Measurements from ENCODE around the gene NDUFC1. TPM values are rescaled to one million over a fixed set of nuclear protein-coding genes. Genes with fewer than 3 reads are reported as not detected.

The NDUFC1 gene
- total RNA-seq, 1 experiment from 2014 or later: 61.7 TPM

DNA sequence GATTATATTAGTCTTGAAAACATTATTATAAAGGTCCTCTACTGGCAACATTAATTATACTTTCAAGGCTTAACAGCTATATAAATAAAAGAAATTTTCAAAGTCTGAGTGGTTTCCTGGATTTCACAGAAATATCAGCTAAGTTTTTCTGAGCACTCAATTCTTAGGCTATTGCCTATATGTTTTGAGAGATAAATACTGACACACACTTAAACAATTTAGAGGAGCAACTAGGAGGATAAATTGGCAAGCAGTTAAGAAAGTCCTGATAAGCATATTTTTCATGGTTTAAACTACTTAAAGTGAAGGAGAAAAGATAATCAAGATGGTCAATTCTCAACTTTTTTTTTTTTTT is 19.6 kb downstream of the NDUFC1 start (continued):
- TF ChIP-seq, protein P1, sequence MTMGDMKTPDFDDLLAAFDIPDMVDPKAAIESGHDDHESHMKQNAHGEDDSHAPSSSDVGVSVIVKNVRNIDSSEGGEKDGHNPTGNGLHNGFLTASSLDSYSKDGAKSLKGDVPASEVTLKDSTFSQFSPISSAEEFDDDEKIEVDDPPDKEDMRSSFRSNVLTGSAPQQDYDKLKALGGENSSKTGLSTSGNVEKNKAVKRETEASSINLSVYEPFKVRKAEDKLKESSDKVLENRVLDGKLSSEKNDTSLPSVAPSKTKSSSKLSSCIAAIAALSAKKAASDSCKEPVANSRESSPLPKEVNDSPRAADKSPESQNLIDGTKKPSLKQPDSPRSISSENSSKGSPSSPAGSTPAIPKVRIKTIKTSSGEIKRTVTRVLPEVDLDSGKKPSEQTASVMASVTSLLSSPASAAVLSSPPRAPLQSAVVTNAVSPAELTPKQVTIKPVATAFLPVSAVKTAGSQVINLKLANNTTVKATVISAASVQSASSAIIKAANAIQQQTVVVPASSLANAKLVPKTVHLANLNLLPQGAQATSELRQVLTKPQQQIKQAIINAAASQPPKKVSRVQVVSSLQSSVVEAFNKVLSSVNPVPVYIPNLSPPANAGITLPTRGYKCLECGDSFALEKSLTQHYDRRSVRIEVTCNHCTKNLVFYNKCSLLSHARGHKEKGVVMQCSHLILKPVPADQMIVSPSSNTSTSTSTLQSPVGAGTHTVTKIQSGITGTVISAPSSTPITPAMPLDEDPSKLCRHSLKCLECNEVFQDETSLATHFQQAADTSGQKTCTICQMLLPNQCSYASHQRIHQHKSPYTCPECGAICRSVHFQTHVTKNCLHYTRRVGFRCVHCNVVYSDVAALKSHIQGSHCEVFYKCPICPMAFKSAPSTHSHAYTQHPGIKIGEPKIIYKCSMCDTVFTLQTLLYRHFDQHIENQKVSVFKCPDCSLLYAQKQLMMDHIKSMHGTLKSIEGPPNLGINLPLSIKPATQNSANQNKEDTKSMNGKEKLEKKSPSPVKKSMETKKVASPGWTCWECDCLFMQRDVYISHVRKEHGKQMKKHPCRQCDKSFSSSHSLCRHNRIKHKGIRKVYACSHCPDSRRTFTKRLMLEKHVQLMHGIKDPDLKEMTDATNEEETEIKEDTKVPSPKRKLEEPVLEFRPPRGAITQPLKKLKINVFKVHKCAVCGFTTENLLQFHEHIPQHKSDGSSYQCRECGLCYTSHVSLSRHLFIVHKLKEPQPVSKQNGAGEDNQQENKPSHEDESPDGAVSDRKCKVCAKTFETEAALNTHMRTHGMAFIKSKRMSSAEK (CRISPR knock-in tag; IDR thresholded peaks at IDR 0.05; ENCODE audit: borderline replicate concordance): no peak
- TF ChIP-seq, protein P2, sequence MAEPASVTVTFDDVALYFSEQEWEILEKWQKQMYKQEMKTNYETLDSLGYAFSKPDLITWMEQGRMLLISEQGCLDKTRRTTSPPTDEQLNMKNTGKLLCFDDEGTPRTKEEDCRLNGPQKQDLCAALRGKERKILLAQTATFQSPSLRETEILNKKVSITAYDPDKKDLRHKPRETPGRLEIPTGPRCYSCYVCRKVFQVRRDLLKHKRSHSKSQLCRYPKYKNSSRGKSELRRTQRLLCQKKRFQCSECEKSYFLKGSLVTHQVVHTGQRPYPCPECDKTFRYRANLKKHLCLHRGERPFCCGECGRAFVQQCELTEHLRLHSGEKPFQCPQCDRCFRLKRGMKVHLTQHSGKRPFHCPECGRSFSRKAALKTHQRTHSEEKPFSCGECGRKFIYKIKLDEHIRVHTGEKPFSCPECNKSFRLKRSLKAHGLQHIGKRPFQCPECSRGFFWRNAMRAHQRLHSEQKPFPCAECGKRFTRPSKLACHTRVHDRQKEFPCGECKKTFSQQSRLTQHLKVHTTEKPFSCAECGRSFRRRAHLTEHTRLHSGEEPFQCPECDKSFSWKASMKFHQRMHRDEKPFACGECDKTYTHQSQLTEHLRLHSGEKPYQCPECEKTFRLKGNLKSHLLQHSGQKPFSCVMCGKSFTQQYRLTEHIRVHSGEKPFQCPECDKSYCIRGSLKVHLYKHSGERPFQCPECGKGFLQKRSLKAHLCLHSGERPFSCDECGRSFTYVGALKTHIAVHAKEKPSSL (CRISPR knock-in tag; conservative IDR thresholded peaks at IDR 0.05): no peak
- TF ChIP-seq ZNF121 (CRISPR knock-in tag; IDR thresholded peaks at IDR 0.05) (no peak), SP1 (CRISPR knock-in tag; conservative IDR thresholded peaks at IDR 0.05) (no peak), STAT6 (CRISPR knock-in tag; conservative IDR thresholded peaks at IDR 0.05; ENCODE audit: low read depth) (no peak)

- no peak overlapping the region for H3K4me3 Mint-ChIP-seq
- ChIA-PET POLR2A (interaction anchor here (0.7 kb wide), 1 partner anchor 1013 kb away, joined by 3 read pairs; no protein-coding TSS in a partner anchor), CTCF (interaction anchor here (0.6 to 1.4 kb wide), 3 partner anchors 19 to 297 kb away, joined by 3 to 10 read pairs (median 5); partner anchors contain the start of gene NAA15)
- H3K27me3 Mint-ChIP-seq (ENCODE audit: low read depth): peaks cover 44% of the 10 kb centered on the region
- H3K27ac Mint-ChIP-seq: no peak overlapping the region
- ATAC-seq (no peak), DNase-seq (ENCODE audit: low spot score) (no peak)
- H3K36me3 Mint-ChIP-seq: peaks cover 14% of the 10 kb centered on the region
- H3K9me3 Mint-ChIP-seq: peaks cover 17% of the 10 kb centered on the region
- H3K4me1 Mint-ChIP-seq: peaks cover 18% of the 10 kb centered on the region
- TF ChIP-seq TP53 (CRISPR knock-in tag; IDR thresholded peaks at IDR 0.05) (no peak), RORB (CRISPR knock-in tag; IDR thresholded peaks at IDR 0.05) (no peak), ZNF263 (CRISPR knock-in tag; IDR thresholded peaks at IDR 0.05; ENCODE audit: low read depth) (no peak), NFE2L1 (CRISPR knock-in tag; IDR thresholded peaks at IDR 0.05) (no peak), TEAD4 (CRISPR knock-in tag; IDR thresholded peaks at IDR 0.05) (no peak), ZNF396 (CRISPR knock-in tag; IDR thresholded peaks at IDR 0.05; ENCODE audit: borderline replicate concordance) (no peak), TEAD1 (CRISPR knock-in tag; IDR thresholded peaks at IDR 0.05) (no peak), FOXJ3 (CRISPR knock-in tag; IDR thresholded peaks at IDR 0.05; ENCODE audit: borderline replicate concordance) (no peak), E2F4 (CRISPR knock-in tag; IDR thresholded peaks at IDR 0.05; ENCODE audit: borderline replicate concordance, low read depth) (no peak), GTF2I (CRISPR knock-in tag; conservative IDR thresholded peaks at IDR 0.05) (no peak), OVOL2 (CRISPR knock-in tag; IDR thresholded peaks at IDR 0.05; ENCODE audit: borderline replicate concordance) (no peak)
- TF ChIP-seq, protein P3, sequence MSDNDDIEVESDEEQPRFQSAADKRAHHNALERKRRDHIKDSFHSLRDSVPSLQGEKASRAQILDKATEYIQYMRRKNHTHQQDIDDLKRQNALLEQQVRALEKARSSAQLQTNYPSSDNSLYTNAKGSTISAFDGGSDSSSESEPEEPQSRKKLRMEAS (CRISPR knock-in tag; IDR thresholded peaks at IDR 0.05): no peak
- TF ChIP-seq, protein P4, sequence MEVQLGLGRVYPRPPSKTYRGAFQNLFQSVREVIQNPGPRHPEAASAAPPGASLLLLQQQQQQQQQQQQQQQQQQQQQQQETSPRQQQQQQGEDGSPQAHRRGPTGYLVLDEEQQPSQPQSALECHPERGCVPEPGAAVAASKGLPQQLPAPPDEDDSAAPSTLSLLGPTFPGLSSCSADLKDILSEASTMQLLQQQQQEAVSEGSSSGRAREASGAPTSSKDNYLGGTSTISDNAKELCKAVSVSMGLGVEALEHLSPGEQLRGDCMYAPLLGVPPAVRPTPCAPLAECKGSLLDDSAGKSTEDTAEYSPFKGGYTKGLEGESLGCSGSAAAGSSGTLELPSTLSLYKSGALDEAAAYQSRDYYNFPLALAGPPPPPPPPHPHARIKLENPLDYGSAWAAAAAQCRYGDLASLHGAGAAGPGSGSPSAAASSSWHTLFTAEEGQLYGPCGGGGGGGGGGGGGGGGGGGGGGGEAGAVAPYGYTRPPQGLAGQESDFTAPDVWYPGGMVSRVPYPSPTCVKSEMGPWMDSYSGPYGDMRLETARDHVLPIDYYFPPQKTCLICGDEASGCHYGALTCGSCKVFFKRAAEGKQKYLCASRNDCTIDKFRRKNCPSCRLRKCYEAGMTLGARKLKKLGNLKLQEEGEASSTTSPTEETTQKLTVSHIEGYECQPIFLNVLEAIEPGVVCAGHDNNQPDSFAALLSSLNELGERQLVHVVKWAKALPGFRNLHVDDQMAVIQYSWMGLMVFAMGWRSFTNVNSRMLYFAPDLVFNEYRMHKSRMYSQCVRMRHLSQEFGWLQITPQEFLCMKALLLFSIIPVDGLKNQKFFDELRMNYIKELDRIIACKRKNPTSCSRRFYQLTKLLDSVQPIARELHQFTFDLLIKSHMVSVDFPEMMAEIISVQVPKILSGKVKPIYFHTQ (CRISPR knock-in tag; IDR thresholded peaks at IDR 0.05): no peak
- TF ChIP-seq, protein P5, sequence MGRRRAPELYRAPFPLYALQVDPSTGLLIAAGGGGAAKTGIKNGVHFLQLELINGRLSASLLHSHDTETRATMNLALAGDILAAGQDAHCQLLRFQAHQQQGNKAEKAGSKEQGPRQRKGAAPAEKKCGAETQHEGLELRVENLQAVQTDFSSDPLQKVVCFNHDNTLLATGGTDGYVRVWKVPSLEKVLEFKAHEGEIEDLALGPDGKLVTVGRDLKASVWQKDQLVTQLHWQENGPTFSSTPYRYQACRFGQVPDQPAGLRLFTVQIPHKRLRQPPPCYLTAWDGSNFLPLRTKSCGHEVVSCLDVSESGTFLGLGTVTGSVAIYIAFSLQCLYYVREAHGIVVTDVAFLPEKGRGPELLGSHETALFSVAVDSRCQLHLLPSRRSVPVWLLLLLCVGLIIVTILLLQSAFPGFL (CRISPR knock-in tag; IDR thresholded peaks at IDR 0.05; ENCODE audit: borderline replicate concordance): no peak
Measured at GRCh38 chr4:139282065-139282720, 20.1 kb downstream of the NDUFC1 start.

All from WTC11 (cell line).